ENCODE results near the gene GRAP2. TPM values are rescaled to one million over a fixed set of nuclear protein-coding genes. Genes with fewer than 3 reads are reported as not detected.

GRAP2 gene
- total RNA-seq, 4 donors from 2014 or later, result 0.97 to 2.0 TPM; not detected in 2

- H3K9me3 ChIP-seq, result no peaks in the 10 kb centered on the region
- no peaks in the 10 kb centered on the region for H3K36me3 ChIP-seq
- intact Hi-C loops (cut with DNase I; ENCODE audit: low total_unique reads), result no loop called here
- no peaks in the 10 kb centered on the region for H3K27me3 ChIP-seq
- no peak for TF ChIP-seq POLR2A (IDR thresholded peaks at IDR 0.05)
- TF ChIP-seq CTCF (IDR thresholded peaks at IDR 0.05), result no peak
- H3K4me3 ChIP-seq, result no peak overlapping the region
- no peaks in the 10 kb centered on the region for H3K4me1 ChIP-seq
- DNase-seq, result no peak
- H3K27ac ChIP-seq, result no peak overlapping the region
Observed at GRCh38 chr22:39984746-39985145, 83.9 kb downstream of the GRAP2 start.

GRCh38 chr22:39985383-39986035, 84.6 kb downstream of the GRAP2 start:
- TF ChIP-seq CTCF (IDR thresholded peaks at IDR 0.05) (no peak), POLR2A (IDR thresholded peaks at IDR 0.05) (no peak)
- no peaks in the 10 kb centered on the region for H3K4me1 ChIP-seq
- DNase-seq, result no peak
- H3K36me3 ChIP-seq, result no peaks in the 10 kb centered on the region
- intact Hi-C loops (cut with DNase I; ENCODE audit: low total_unique reads), result no loop called here
- H3K9me3 ChIP-seq, result no peaks in the 10 kb centered on the region
- H3K4me3 ChIP-seq, result no peak overlapping the region
- H3K27ac ChIP-seq, result no peak overlapping the region
- no peaks in the 10 kb centered on the region for H3K27me3 ChIP-seq

DNA sequence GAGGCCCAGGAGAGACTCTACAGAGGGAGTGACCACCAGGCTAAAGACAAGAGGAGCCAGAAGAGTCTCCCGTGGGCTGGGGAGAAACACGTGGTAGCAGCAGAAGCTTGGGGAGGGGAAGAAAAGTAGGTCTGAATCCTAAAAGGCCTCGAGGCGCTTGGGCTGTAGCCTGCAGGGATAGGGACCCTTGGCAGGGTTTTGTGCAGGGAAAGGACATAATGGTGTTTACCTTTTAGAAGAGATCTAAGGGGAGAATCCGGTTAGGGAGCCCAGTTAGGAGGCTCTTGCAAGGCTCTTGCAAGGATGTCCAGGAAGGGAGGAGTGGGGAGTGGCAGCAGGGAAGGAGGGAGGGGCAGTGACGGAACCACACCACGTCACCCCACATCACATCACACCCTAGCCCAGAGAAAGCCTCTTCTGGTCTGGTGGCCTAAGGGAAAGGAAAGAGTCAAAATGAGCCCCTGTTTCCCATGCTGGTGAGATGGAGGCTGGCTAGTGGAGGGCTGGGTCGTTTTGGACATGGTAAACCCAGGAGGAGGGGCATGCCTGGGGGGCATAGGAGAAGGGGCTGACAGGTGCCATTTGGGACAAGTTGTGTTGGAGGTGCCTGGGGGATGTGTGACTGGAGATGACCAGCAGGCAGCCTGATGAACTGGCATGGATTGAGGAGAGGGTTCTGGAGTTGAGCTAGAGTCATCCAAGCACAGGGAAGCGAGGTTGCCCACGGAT, 87.7 kb downstream of the GRAP2 start:
- DNase-seq, result no peak
- intact Hi-C loops (cut with DNase I; ENCODE audit: low total_unique reads), result no loop called here
- no peak overlapping the region for H3K4me3 ChIP-seq
- H3K9me3 ChIP-seq, result no peaks in the 10 kb centered on the region
- no peak for TF ChIP-seq POLR2A (IDR thresholded peaks at IDR 0.05)
- no peak for TF ChIP-seq CTCF (IDR thresholded peaks at IDR 0.05)
- H3K27me3 ChIP-seq, result peaks cover 0 to 1% of the 10 kb centered on the region in 2 donors
- H3K27ac ChIP-seq, result no peak overlapping the region
- H3K36me3 ChIP-seq, result no peaks in the 10 kb centered on the region
- H3K4me1 ChIP-seq, result no peaks in the 10 kb centered on the region

GRCh38 chr22:39989633-39990032, 88.7 kb downstream of the GRAP2 start:
- peaks cover 0 to 10% of the 10 kb centered on the region in 2 donors for H3K27me3 ChIP-seq
- no peaks in the 10 kb centered on the region for H3K4me1 ChIP-seq
- intact Hi-C loops (cut with DNase I; ENCODE audit: low total_unique reads), result no loop called here
- TF ChIP-seq POLR2A (IDR thresholded peaks at IDR 0.05) (no peak), CTCF (IDR thresholded peaks at IDR 0.05) (no peak)
- H3K4me3 ChIP-seq, result no peak overlapping the region
- no peaks in the 10 kb centered on the region for H3K36me3 ChIP-seq
- H3K9me3 ChIP-seq, result no peaks in the 10 kb centered on the region
- no peak overlapping the region for H3K27ac ChIP-seq
- DNase-seq, result no peak

- TF ChIP-seq POLR2A (IDR thresholded peaks at IDR 0.05), result no peak
- no peak for DNase-seq
- H3K36me3 ChIP-seq, result no peaks in the 10 kb centered on the region
- no peaks in the 10 kb centered on the region for H3K4me1 ChIP-seq
- H3K4me3 ChIP-seq, result no peak overlapping the region
- H3K27me3 ChIP-seq, result peaks cover 7 to 10% of the 10 kb centered on the region in 2 donors
- no peaks in the 10 kb centered on the region for H3K9me3 ChIP-seq
- no peak overlapping the region for H3K27ac ChIP-seq
- intact Hi-C loops (cut with DNase I; ENCODE audit: low total_unique reads), result no loop called here
Observed at GRCh38 chr22:39990686-39991085, 89.8 kb downstream of the GRAP2 start.

All from uterus (tissue), 4 donors.